Peyer's patch (tissue), 4 donors: Measurements from ENCODE around the gene NPEPL1. TPM values are rescaled to one million over a fixed set of nuclear protein-coding genes. Genes with fewer than 3 reads are reported as not detected.

Experiments used
- DNase-seq, 3 donors: peaks; one replicate each; pipeline ENCODE4 v3.0.0-alpha.2; 2017 to 2019
- H3K27ac ChIP-seq, 4 donors: fragments of 200-600 bp; sonication (generic); one replicate each; pipeline ENCODE4 v1.5.1; 2016 to 2019
- H3K27me3 ChIP-seq, 2 donors: fragments of 200-600 bp; sonication (generic); one replicate each; pipeline ENCODE4 v1.5.1; 2019
- H3K36me3 ChIP-seq, 3 donors: fragments of 200-600 bp; sonication (generic); one replicate each; pipeline ENCODE4 v1.5.1; 2016 to 2019
- H3K4me1 ChIP-seq, 4 donors: fragments of 200-600 bp; sonication (generic); one replicate each; pipeline ENCODE4 v1.5.1; 2016 to 2019
- H3K4me3 ChIP-seq, 4 donors: fragments of 200-600 bp; sonication (generic); 1 replicate in 3 of 4; 2 replicates in 1 of 4; pipeline ENCODE4 v1.5.1; 2016 to 2019; ENCODE audit warnings: mild to moderate bottlenecking in 1 of 4
- H3K9me3 ChIP-seq, 4 donors: fragments of 200-600 bp; sonication (generic); one replicate each; pipeline ENCODE4 v1.5.1; 2016 to 2019; ENCODE audit warnings: mild to moderate bottlenecking in 1 of 4
- POLR2A ChIP-seq, 2 donors: fragments of 450-650 bp; IDR thresholded peaks; one replicate each; pipeline ENCODE4 v1.5.1; 2017; ENCODE audit warnings: antibody characterized with exemption in 2 of 2, mild to moderate bottlenecking in 2 of 2, moderate library complexity in 2 of 2
- total RNA-seq, 4 donors: library from RNA; depleted of rRNA; stranded (reverse); fragments of >200 nt; gene quantifications; one replicate each; pipeline ENCODE4 v1.1.0, GENCODE V29; 2016
- TF ChIP-seq, protein P1 (sequence below), 6 experiments: fragments of 450-650 bp in 4 of 6; fragments of 200-600 bp in 2 of 6; sonication (generic) in 1 of 6; IDR thresholded peaks; one replicate each; pipeline ENCODE4 v1.5.1; 2017 to 2019; ENCODE audit warnings: antibody characterized with exemption in 6 of 6, mild to moderate bottlenecking in 3 of 6, moderate library complexity in 1 of 6

NPEPL1 gene
- total RNA-seq, 4 donors from 2014 or later: 36.3 to 80.4 (median 63.0) TPM

DNA sequence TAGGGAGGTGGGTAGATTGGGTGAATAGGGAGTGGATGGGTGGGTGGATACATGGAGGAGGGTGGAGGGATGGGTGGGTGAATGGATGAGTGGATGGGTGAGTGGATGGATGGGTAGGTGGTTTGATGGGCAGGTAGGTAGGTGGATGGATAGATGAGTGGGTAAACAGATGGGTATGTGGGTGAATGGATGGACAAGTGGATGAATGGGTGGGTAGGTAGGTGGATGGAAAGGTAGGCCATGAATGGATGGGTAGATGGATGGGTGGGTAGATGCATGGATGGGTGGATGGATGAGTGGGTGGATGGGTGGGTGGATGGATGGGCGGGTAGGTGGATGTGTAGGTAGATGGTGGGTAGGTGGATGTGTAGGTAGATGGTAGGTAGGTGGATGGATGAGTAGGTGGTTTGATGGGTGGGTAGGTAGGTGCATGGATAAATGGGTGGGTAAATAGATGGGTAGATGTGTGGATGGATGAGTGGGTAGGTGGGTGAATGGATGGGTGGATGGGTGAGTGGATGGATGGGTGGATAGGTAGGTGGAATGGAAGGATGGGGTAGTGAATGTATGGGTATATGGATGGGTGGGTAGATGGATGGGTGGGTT, 51.4 kb downstream of the NPEPL1 start:
- DNase-seq: no peak
- no peak for TF ChIP-seq POLR2A (IDR thresholded peaks at IDR 0.05)
- TF ChIP-seq, protein P1, sequence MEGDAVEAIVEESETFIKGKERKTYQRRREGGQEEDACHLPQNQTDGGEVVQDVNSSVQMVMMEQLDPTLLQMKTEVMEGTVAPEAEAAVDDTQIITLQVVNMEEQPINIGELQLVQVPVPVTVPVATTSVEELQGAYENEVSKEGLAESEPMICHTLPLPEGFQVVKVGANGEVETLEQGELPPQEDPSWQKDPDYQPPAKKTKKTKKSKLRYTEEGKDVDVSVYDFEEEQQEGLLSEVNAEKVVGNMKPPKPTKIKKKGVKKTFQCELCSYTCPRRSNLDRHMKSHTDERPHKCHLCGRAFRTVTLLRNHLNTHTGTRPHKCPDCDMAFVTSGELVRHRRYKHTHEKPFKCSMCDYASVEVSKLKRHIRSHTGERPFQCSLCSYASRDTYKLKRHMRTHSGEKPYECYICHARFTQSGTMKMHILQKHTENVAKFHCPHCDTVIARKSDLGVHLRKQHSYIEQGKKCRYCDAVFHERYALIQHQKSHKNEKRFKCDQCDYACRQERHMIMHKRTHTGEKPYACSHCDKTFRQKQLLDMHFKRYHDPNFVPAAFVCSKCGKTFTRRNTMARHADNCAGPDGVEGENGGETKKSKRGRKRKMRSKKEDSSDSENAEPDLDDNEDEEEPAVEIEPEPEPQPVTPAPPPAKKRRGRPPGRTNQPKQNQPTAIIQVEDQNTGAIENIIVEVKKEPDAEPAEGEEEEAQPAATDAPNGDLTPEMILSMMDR (IDR thresholded peaks at IDR 0.05): no peak
- H3K4me1 ChIP-seq: no peaks in the 10 kb centered on the region
- no peaks in the 10 kb centered on the region for H3K9me3 ChIP-seq
- H3K36me3 ChIP-seq: no peaks in the 10 kb centered on the region
- no peak overlapping the region for H3K4me3 ChIP-seq
- H3K27ac ChIP-seq: no peak overlapping the region
- no peaks in the 10 kb centered on the region for H3K27me3 ChIP-seq

GRCh38 chr20:58744836-58745235, 52.2 kb downstream of the NPEPL1 start:
- no peak for TF ChIP-seq POLR2A (IDR thresholded peaks at IDR 0.05)
- TF ChIP-seq, protein P1 (IDR thresholded peaks at IDR 0.05): no peak
- H3K4me3 ChIP-seq: no peak overlapping the region
- H3K27me3 ChIP-seq: no peaks in the 10 kb centered on the region
- no peaks in the 10 kb centered on the region for H3K36me3 ChIP-seq
- H3K9me3 ChIP-seq: no peaks in the 10 kb centered on the region
- DNase-seq: no peak
- H3K4me1 ChIP-seq: no peaks in the 10 kb centered on the region
- H3K27ac ChIP-seq: no peak overlapping the region

GRCh38 chr20:58745391-58745790, 52.8 kb downstream of the NPEPL1 start:
- no peaks in the 10 kb centered on the region for H3K27me3 ChIP-seq
- H3K36me3 ChIP-seq: no peaks in the 10 kb centered on the region
- no peaks in the 10 kb centered on the region for H3K9me3 ChIP-seq
- H3K27ac ChIP-seq: no peak overlapping the region
- no peak for DNase-seq
- TF ChIP-seq POLR2A (IDR thresholded peaks at IDR 0.05): no peak
- TF ChIP-seq, protein P1 (IDR thresholded peaks at IDR 0.05): no peak
- H3K4me3 ChIP-seq: no peak overlapping the region
- no peaks in the 10 kb centered on the region for H3K4me1 ChIP-seq

DNA sequence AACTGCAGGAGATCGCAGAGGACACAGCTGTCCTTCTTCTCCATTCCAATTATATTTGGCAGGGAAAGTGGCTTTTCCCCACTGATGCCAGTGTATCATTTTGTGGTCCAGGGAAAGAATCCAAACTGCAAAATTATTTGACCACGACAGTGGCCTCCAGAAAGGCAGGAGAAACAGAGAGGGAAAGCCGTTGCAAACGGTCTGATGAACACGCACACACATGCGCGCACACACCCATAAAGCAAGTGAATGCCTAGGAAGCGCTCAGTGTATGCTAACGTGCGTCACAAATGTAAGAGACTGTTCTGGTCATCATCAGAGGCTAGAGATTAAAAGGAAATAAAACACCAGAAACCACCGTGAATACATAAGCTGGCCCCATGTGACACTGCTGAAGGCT, 54.0 kb downstream of the NPEPL1 start:
- no peaks in the 10 kb centered on the region for H3K36me3 ChIP-seq
- no peak overlapping the region for H3K27ac ChIP-seq
- no peak for DNase-seq
- H3K27me3 ChIP-seq: no peaks in the 10 kb centered on the region
- no peaks in the 10 kb centered on the region for H3K9me3 ChIP-seq
- H3K4me1 ChIP-seq: no peaks in the 10 kb centered on the region
- no peak for TF ChIP-seq POLR2A (IDR thresholded peaks at IDR 0.05)
- TF ChIP-seq, protein P1 (IDR thresholded peaks at IDR 0.05): no peak
- H3K4me3 ChIP-seq: no peak overlapping the region

DNA sequence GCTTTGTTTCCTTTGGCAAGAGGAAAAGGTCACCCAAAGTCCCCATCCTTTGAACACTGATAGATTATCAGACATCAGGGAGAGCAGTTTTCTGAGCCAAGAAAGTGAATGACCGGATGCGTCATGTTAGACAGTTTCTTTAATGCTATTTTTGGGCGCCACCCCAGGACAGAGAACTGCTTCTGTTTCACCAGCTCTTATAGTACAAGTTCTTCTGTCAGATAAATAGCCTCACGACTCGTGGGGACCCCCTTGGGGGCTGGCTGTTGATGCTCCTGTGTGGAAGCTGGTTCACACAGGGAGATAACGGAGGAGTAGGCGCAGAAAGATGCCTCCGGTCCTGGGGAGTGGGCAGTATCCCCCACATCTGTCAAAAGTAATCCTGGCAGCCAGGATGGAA, 54.6 kb downstream of the NPEPL1 start:
- no peak for DNase-seq
- no peak overlapping the region for H3K4me3 ChIP-seq
- no peaks in the 10 kb centered on the region for H3K36me3 ChIP-seq
- H3K4me1 ChIP-seq: no peaks in the 10 kb centered on the region
- H3K27ac ChIP-seq: no peak overlapping the region
- H3K27me3 ChIP-seq: no peaks in the 10 kb centered on the region
- TF ChIP-seq, protein P1 (IDR thresholded peaks at IDR 0.05): no peak
- TF ChIP-seq POLR2A (IDR thresholded peaks at IDR 0.05): no peak
- no peaks in the 10 kb centered on the region for H3K9me3 ChIP-seq

- no peak for DNase-seq
- Histone ChIP-seq H3K27me3 (no peaks in the 10 kb centered on the region), H3K4me1 (no peaks in the 10 kb centered on the region), H3K9me3 (no peaks in the 10 kb centered on the region), H3K27ac (no peak overlapping the region), H3K36me3 (no peaks in the 10 kb centered on the region), H3K4me3 (no peak overlapping the region)
- TF ChIP-seq POLR2A (IDR thresholded peaks at IDR 0.05): no peak
- TF ChIP-seq, protein P1 (IDR thresholded peaks at IDR 0.05): no peak
These were observed 56.0 kb downstream of the NPEPL1 start for GRCh38 chr20:58748618-58749017.
